Retina (tissue), 1 donor: ENCODE data around the gene LDLRAD3.

Experiments used
- DNase-seq: peaks from one replicate; pipeline ENCODE4 v3.0.0-alpha.2; 2016

Gene LDLRAD3

DNA sequence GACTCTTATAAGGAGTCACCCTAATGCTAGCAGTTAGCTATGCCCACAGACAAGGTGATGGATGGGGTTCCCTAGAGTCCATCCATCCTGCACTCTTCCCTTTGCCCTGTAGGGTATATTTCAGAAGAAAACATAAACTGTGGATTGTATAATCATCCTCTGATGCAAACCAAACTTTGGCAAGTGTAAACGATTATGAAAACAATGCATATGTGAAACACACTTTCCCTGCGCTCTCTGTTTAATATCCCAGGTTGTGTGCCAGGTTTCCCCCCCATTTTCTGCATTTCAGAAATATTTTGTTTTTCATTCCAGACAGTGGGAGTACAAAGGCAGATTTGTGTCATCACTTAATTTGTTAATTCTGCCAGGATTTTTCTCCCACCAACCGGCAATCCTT, 110.0 kb downstream of the LDLRAD3 start:
- no peak for DNase-seq

DNA sequence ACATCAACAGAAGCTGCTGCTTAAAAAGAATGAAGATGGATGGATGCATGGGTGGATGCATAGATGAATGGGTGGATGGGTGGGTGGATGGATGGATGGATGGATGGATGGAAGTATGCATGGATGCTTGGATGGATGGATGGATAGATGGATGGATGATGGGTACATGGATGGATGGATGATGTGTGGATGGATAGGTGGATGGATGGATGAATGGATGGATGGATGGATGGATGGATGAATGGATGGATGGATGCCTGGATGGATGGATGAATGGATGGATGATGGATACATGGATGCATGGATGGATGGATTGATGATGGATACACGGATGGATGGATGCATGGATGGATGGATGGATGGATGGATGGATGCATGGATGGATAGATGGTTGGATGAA, 110.8 kb downstream of the LDLRAD3 start:
- DNase-seq, result no peak

DNA sequence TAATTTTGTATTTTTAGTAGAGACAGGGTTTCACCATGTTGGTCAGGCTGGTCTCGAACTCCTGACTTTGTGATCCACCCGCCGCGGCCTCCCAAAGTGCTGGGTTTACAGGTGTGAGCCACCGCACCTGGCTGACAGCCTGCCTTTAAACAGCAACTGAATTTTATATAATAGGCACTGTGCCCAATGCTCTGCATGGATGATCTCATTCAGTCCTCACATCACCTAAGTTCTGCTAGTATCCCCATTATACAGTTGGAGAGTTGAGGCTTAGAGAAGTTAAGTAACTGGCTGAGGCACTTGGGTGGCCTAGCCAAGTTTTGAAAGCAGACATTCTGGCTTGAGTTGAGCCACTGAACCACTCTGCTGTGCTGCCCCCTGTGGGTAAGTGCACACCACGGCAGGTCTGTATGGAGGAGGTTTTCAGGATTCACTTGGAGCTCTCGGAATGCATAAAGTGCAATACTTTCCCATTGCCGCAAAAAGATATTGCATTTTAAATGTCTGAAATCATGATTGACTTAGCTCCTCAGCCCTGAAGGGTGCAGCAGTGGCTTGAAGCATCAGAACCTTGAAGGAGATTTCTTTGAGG, 112.4 kb downstream of the LDLRAD3 start:
- DNase-seq, result peak; percentile 32

DNA sequence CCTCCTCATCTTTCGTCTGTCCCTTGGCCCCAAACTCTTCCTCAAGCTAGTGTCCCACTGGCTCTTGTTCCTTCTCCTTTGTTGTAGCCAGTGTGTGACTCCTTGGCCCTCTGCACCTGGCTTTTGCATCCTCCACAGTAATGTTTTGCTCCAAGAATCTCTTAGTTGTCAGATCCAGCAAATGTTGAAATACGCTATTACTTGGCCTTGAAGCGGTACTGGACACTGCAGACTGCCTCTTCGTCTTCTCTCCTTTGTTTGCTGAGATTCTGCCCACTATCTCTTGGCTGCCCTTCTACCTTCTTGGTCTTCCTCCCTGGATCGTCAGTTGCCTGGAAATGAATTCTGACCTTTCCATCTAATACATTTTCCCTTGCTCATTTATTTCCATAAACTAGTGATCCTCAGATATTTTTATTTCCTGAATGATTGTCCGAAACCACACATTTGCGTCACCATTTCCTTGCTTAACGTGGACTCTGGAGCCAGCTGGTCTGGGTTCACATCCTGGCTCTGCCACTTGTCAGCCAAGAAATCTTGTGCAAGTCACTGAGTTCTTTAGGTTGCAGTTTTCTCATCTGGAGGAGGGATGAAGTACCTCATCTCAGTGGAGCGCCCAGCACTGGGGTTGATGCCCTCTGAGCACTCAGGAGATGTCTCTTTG, 113.6 kb downstream of the LDLRAD3 start:
- DNase-seq, result no peak

DNA sequence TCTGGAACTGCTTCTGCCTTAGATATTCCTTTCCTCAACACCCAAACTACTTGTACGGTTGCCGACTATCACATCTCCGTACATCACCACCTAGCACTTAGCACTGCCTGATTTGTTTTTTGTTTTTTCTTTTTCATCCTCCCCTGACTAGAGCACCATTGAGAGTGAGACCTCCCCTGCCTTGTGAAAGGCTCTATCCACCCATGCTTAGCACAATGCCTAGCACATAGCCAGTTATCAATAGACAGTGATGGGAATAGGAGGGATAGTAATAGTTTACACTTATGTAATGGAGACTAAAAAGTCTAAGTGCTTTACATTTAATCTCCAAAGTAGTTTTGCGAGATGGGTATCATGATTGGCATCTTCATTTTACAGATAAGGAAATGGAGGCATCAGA, 115.8 kb downstream of the LDLRAD3 start:
- no peak for DNase-seq

DNA sequence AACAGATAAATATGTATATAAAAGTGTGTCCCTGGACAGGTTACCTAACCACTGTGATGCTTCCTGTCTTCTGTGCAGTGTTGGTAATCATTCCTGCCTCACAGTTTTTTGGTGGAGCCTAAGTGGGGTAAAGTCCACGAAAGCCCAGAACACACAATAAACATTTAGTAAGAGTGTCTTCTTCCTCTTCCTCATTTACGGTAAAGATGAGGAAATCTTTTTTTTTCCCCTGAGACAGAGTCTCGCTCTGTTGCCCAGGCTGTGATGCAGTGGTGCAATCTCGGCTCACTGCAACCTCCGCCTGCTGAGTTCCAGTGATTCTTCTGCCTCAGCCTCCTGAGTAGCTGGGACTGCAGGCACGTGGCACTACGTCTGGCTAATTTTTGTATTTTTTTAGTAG, 117.1 kb downstream of the LDLRAD3 start:
- no peak for DNase-seq

DNA sequence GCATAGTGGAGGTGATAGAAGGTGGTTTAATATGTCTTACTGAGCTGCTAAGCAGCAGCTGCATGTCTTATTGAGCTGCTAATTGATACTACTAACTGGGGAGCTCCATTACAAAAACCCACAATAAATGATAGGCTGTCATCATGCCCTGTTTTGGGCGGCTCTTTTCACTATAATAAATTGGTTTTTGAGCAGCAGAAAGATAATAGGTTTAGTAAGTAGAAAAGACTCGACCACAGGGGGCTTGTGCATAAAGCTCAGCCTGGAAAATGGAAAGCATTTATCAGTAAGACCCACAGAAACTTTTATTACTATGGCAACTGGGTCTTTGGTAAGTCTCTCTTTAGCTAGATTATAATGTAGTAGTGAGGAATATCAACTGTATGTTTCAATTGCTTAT, 117.6 kb downstream of the LDLRAD3 start:
- no peak for DNase-seq

DNA sequence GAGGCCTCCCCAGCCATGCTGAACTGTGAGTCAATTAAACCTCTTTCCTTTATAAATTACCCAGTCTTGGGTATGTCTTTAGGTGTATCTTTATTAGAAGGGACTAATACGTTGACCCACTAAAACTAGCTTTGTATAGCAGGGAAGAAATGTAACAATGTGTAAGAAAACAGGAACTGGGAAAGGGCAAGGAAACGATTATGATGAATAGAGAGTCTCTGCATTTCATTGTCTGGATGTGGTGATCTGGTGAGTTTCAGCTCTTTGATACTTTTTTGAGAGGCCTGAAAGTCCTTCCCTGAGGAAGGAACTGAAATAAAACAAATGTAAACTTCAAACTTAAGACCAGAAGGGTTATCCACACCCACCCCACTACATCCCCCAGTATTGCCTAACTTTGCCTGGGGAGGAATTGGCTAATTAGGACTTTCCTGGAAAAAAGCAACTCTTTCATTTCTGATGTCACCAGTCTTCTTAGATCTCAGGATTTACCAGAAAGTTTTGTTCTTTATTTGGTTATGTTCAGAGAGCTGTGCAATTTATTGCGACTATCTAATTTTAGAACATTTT, 119.0 kb downstream of the LDLRAD3 start:
- no peak for DNase-seq

DNA sequence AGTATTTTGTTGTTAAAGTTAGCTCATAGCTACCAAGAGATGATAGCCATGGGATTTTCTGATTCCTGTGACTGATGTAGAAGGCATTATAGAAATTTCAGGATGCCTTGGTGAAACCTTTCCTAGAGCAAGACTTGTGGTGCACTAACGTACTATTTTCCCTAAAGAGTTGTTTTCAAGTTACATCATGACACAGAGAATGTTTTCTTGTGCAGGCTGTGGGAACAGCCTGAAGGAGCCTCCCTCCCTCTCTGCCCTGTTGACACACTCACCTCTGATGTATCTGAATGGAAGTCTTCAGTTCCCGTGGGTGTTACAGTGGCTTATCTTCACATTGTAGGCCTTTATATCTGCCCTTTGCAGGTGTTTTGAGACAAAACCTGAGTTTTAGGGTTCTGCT, 121.6 kb downstream of the LDLRAD3 start:
- DNase-seq, result no peak

DNA sequence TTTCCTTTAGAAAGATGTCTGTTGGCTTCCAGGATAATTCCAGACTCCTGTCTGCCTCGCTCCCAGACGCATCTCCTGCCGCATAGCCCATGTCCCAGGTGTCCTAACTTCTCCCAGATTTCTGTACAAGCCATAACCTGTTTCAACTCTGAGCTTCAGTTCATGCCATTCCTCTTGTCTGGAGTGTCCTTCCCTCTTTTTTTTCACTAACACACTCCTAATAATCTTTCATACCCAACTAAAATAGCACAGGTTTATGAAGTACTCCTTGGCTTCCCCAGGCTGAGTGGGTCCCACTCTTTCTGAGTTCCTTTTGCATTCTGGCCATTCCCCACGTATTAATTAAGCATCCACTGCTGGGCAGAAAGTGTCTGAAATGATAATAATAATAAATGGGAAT, 123.0 kb downstream of the LDLRAD3 start:
- DNase-seq, result no peak

DNA sequence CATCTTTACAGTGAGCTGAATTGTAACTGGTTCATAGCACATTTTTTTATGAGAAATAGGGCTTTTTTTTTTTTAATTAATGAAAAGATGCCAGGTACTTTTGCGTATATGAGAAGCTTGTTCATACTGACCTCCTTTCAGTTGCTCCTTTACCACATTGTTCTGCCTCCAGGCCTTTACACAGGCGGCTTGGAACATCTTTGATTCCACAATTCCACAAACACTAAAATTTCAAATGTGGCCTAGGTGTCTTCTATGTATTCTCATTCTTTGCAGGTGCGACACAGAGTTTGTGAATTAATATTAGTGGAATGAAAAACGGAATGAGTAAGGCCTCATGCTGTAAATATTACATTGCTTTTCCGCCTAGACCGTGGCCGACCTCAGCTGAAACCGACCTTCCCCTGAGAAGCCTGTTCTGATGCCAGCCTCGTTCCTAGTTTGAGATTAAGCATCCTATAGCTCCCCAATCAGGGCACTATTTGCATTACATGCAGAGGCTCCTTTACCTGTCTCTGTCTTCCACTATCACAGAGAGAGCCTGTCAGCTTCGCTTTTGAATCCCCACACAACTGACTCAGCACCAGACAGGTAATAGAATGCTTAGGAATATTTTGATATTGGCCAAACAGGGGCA, 125.8 kb downstream of the LDLRAD3 start:
- peak; percentile 57 for DNase-seq

DNA sequence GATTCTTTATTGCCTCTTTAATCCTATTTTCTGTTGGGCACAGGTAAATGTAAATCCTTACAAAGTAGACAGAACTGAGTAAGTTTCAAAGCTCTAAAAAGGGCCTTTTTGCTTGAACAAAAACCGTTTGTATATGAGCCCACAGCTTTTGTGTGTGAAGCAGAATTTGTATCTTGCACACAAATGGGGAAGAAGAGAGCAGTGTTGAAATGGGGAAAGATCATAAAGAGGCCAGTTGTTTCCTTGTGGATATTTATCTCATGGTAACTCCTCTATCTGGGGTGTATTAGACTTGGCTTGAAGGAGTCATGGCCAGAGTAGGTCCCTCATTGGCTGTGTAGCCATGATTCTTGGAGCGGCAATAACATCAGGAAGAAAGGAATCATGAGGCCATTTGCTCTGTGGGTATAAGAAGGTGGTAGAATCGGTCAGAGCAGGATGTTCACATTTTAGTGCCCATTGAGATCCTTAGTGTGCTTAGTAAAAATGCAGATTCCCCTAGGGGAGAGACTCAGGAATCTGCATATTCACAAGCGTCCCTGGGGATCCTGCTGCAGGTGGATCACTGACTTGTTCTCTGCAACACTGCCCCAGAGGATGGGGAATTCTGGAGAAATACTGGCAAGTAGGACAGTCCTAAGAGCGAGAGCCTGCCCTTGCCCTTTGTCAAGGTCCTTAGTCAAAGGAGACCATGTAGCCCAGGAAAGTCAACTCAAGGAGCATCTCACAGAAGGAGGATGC, 126.5 kb downstream of the LDLRAD3 start:
- no peak for DNase-seq

DNA sequence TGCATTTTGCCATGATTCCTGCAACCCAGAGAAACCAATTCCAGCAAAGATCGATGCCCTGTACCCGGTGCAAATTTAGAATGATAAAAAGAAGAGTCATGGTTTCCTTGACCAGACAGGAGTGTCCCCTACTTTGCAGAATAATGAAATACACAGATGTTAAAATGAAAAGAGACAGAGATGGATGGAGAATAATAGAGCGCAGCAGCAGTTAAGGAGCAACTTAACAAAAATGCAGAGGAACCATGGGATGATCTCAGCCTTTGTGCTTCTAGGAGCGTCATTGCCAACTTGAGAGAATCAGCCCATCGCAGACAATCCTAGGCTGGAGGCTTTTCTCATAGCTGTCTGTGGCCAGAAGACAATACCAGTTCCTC, 127.1 kb downstream of the LDLRAD3 start:
- DNase-seq, result no peak

DNA sequence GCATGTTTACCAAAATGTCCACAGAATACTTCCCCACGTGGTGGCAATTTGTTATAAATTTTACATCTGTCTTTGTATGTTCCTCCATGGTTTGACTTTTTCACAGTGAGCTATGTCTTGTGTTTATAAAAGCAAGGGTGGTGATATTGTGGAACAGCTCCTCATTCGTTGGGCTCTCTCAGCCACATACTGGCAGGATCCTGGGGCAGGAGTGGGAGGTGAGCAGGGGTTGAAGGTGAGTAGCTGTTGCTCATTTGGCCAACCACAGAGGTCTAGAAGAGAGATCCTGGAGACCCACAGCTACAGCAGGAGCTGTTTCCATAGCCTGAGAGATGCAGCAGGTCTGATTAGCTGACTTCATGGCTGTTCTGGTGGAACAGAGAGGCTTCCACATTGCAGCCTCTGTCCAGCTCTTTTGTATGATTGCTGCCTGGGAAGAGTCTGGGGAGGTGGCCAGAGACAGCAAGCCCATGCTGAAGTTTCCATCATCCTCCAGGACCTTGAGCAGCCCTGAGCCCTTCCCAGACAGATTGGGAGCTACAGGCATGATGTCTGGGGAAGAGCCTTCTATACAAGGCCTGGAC, 128.1 kb downstream of the LDLRAD3 start:
- DNase-seq, result no peak

DNA sequence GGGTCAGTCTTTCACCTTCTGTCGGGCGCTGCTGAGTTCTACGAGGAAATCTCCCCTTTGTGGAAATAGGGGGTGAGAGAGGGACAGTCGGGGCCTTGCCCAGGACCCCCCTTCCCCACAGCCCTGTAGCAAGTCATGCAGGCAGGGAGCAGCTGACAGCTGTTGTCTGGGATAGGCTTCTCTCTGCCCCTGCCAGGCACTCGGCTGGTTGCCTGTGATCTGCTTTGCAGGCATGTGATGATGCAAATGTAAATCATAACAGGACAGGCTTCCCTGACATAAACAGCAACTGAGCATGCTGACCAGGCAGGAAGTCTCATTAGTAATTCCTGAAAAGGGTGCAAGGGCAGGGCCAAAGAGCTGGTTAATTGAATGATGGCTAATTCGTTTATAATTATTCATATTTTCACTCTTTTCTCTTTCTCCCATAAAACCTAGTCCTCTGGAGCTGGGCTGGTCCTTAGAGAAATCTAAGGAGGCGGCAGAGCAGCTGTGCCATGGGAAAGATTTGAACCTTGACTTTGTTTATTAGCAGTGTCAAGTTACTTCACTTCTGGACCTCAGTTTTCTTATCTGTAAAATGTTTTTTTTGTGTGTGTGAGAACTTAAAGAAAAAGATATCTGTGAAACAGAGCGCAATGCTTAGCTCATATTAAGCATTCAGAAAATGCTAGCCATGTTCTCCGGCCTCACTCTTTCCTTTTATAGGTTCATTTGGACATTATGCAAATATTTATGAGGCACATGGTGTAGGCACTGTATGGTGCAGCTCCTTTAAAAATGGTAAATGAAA, 129.7 kb downstream of the LDLRAD3 start:
- DNase-seq, result peak; percentile 64

DNA sequence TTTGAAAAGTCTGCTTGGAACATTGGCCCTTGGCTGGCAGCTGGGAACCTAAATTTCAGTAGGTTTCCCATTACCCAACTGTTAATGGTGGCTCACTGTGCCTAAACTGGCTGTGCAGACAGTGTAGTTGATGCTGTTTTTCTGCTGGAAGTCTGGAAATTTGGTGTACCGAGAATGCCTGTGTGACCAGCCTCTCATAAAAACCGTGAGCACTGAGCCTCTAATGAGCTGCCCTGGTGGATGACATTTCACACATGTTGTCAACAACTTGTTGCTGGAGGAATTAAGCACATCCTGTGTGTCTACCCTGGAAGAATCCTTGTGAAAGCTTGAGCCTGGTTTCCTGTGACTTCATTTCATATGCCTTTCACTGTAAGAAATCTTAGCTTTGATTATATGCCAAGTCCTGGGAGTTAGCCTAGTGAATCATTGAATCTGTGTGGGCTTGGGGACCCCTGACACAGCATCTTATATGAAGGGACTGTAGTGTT, 131.1 kb downstream of the LDLRAD3 start:
- DNase-seq, result no peak

DNA sequence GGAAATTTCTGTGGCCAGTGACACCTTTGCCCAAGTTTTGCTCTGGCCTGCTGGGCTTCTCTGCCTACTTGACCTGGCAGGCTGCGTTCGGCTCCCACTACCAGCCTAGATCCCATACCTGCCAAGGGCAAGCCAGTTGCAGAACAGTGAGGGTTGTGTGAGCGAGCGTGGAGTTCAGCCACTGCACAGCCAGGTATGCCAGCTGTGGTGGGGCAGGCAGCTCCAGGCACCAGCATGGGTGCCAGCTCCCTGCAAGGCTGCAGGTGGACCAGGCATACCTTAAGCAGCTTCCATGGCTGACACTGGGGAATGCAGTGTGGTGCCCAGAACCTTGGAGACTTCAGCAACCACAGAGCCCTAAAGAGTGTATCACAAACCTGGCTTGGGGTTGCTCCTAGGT, 133.5 kb downstream of the LDLRAD3 start:
- DNase-seq, result no peak

DNA sequence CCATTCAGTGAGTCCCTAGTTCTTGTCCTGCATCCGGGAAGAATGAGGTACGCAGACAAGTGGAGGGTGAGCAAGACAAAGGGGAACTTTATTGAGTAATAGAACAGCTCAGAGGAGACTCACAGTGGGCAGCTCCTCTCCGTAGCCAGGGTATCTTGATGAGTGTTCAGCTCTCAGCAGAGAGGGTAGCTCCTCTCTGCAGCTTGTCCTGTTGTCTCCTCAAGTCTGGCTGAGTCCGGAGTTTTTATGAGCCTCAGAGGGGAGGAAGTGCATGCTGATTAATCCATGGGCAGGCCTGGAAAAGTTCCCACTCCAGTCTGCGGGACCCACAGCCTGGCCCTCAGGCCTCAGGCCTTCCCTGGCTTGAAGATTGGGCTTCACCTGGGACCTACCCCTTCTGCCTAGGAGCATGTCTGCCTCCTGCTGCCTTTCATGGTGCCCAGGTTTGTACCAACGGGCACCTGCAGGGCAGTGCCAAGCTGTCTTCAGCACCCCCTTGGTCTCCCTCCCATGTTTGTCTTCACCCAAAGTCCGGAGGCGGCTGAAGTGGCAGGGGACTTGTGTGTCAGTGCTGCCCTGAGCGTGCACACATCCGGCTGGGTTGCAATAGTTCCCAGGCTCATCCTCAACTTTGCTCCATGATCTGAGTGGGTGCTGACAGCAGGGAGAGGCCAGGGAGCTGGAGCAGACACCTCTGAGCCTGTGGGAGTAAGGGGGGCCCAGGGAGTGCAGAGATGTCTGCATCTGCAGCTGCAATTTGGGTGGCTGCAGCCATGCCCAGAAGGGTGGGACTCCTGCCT, 134.2 kb downstream of the LDLRAD3 start:
- no peak for DNase-seq

DNA sequence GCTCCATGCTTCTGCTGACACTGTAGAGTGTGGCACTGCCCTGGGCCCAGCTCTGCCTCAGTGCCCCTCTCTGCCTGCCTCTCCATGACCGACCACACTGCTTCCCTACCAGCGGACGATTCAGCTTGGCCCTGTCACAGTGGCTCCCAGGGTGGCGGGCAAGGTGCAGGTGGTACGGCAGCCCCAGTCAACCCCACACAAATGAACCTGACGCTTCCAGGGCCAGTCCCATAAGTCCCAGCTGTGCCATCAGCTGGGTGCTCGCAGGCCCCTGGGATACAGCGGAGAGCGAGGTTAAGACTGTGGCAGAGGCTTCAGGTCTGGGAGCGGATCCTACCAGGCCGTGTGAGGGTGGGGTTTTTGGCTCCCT, 134.8 kb downstream of the LDLRAD3 start:
- DNase-seq, result no peak

DNA sequence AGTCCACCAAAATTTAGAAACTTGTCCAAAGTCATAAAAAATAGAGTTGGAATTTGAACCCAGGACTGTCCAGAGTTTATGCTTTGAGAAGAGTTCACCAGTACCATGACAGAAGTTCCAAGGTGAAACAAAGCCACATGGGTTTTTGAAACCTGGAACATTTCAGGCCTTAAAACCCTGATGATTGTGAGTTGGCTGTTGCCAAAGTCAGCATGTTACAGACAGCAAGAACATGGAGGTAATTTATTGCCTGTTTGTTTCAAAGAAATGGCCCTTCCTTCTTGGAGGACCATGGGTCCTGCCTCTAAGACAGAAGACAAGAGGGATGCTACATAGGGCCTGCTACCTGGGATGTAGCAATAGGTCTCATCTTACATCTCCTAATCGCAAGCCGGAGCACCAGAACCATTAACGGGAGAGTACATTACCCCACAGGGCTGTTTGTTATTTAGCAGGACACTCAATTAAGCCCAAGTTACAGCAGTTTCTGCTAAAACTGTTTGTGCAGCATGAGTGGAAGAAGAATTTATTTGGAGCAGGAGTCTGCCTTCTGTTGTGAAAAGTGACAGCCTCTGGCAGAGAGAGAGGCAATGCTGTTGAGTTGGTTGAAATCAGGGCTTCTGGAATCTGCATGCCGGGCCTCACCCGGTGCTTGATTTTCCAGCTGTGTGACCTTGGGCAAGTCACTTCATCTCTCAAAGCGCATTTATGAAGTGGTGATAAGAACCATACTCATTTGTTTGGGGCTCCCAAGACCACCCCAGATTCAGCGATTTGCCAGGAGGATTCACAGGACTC, 136.2 kb downstream of the LDLRAD3 start:
- no peak for DNase-seq
